ENCODE results near the gene FSTL4.

- no peak for TF ChIP-seq CTCF (optimal IDR thresholded peaks at IDR 0.05 in 1 of 3, IDR thresholded peaks at IDR 0.05 in 1 of 3, conservative IDR thresholded peaks at IDR 0.05 in 1 of 3; ENCODE audit: extremely low read depth in 1 of 3, insufficient read depth in 2 of 3, low read length in 3 of 3)
- no peak for TF ChIP-seq EZH2 (IDR thresholded peaks at IDR 0.05; ENCODE audit: low read length)
Observed at GRCh38 chr5:133456933-133457402, 155.4 kb downstream of the FSTL4 start.

All from keratinocyte (primary cell).